ENCODE measurements around the gene CRYL1. TPM values are rescaled to one million over a fixed set of nuclear protein-coding genes. Genes with fewer than 3 reads are reported as not detected.

The CRYL1 gene
- total and polyA plus RNA-seq, 2 of the 4 experiments (the other 2 are of a cell fraction), result 11.7 to 16.4 TPM

DNA sequence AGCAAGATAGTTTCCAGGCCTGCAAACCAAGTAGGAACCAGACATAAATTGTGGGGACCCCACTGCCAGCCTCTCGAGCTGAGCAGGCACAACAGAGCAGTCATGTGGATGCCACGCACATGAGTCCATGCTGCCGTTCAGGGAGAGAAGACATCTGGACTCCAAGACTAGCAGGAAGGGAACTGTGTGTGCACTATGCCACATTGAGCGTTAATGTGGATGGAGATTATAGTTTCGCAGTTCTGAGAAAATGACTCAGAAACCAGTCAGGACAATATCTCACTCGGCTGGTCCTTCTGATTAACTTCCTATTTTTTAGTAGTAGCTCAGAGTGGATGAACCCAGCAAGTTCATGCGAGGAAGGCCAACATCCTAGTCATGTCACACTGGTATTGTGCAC is 124.9 kb downstream of the CRYL1 start:
- no peak overlapping the region for H2AFZ ChIP-seq (replicated peaks; ENCODE audit: low read length, poor library complexity)
- peaks cover 7% of the 10 kb centered on the region; the same call in 1 of the 2 replicates for H3K27me3 ChIP-seq (ENCODE audit: control insufficient read depth, insufficient read depth, low read length)
- H3K4ac ChIP-seq (ENCODE audit: low read depth, low read length), result no peak overlapping the region
- H2BK20ac ChIP-seq (ENCODE audit: low read depth, low read length), result no peak overlapping the region
- TF ChIP-seq, protein P1, sequence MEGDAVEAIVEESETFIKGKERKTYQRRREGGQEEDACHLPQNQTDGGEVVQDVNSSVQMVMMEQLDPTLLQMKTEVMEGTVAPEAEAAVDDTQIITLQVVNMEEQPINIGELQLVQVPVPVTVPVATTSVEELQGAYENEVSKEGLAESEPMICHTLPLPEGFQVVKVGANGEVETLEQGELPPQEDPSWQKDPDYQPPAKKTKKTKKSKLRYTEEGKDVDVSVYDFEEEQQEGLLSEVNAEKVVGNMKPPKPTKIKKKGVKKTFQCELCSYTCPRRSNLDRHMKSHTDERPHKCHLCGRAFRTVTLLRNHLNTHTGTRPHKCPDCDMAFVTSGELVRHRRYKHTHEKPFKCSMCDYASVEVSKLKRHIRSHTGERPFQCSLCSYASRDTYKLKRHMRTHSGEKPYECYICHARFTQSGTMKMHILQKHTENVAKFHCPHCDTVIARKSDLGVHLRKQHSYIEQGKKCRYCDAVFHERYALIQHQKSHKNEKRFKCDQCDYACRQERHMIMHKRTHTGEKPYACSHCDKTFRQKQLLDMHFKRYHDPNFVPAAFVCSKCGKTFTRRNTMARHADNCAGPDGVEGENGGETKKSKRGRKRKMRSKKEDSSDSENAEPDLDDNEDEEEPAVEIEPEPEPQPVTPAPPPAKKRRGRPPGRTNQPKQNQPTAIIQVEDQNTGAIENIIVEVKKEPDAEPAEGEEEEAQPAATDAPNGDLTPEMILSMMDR (conservative IDR thresholded peaks at IDR 0.05; ENCODE audit: low read depth, low read length), result no peak
- TF ChIP-seq RCOR1 (IDR thresholded peaks at IDR 0.05; ENCODE audit: insufficient replicate concordance, low read length) (no peak), RAD21 (IDR thresholded peaks at IDR 0.05; ENCODE audit: low read length) (no peak), FOS (IDR thresholded peaks at IDR 0.05; ENCODE audit: low read depth, low read length) (no peak), NFE2L2 (IDR thresholded peaks at IDR 0.05; ENCODE audit: low read depth, low read length) (no peak), MAFK (IDR thresholded peaks at IDR 0.05; ENCODE audit: low read depth, low read length) (no peak), SMC3 (IDR thresholded peaks at IDR 0.05; ENCODE audit: low read depth, low read length) (no peak)
- TF ChIP-seq, protein P2, sequence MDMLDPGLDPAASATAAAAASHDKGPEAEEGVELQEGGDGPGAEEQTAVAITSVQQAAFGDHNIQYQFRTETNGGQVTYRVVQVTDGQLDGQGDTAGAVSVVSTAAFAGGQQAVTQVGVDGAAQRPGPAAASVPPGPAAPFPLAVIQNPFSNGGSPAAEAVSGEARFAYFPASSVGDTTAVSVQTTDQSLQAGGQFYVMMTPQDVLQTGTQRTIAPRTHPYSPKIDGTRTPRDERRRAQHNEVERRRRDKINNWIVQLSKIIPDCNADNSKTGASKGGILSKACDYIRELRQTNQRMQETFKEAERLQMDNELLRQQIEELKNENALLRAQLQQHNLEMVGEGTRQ (IDR thresholded peaks at IDR 0.05; ENCODE audit: low read depth, low read length), result no peak
- no peaks in the 10 kb centered on the region; the same call in 1 of the 2 replicates for H3K9me1 ChIP-seq (ENCODE audit: insufficient read depth, low read length)
- BruUV-seq (replicated peaks), result no TSS peak
- H3K9ac ChIP-seq (ENCODE audit: low read depth, low read length), result no peak overlapping the region
- H4K8ac ChIP-seq (ENCODE audit: low read depth in 2 of 2, low read length in 2 of 2), result no peak overlapping the region
- ChIA-PET CTCF (no interaction called here), POLR2A (ENCODE audit: unreplicated experiment) (no interaction called here)
- no peaks in the 10 kb centered on the region for H4K20me1 ChIP-seq (ENCODE audit: insufficient read depth, low read length)
- no peak overlapping the region for H2AK5ac ChIP-seq (ENCODE audit: low read depth, low read length)
- H3K18ac ChIP-seq (ENCODE audit: low read depth, low read length), result no peak overlapping the region
- H2BK5ac ChIP-seq (ENCODE audit: low read depth, low read length, poor library complexity, severe bottlenecking), result no peak overlapping the region
- no peaks in the 10 kb centered on the region for H3K79me1 ChIP-seq (ENCODE audit: low read depth in 1 of 2, low read length in 2 of 2)
- peak; percentile 44; the same call in 1 of the 2 replicates for ATAC-seq (ENCODE audit: low read depth)
- in situ Hi-C loops (cut with MboI; ENCODE audit: low sequenced_read_pairs), result no loop called here
- WGBS, 2 experiments (ENCODE audit: extremely low coverage in 2 of 2, insufficient read length in 1 of 2), result 20% methylated on average over 3 of the region's 7 CpGs; no CpG with 5 or more reads in 1 of the 2 experiments
- intact Hi-C loops (cut with micrococcal nuclease), result no loop called here
- H2BK15ac ChIP-seq (ENCODE audit: low read depth, low read length), result no peak overlapping the region
- no peak overlapping the region for H2AK9ac ChIP-seq (replicated peaks; ENCODE audit: low read depth, low read length, poor library complexity)
- H3K36me3 ChIP-seq (ENCODE audit: control insufficient read depth, insufficient read depth, low read length), result no peaks in the 10 kb centered on the region
- no peak overlapping the region for H3K27ac ChIP-seq (ENCODE audit: insufficient read depth, low read length)
- no peak overlapping the region for H2BK120ac ChIP-seq (ENCODE audit: low read depth, low read length)
- no peak overlapping the region for H3K23ac ChIP-seq (ENCODE audit: low read depth, low read length)
- H3K14ac ChIP-seq (replicated peaks; ENCODE audit: low read depth, low read length), result no peak overlapping the region
- no peaks in the 10 kb centered on the region for H3K9me3 ChIP-seq (ENCODE audit: control insufficient read depth, insufficient read depth, low read length)
- DNase-seq, result peak; percentile 63
- no peak overlapping the region for H4K5ac ChIP-seq (ENCODE audit: low read depth, low read length)
- H3K4me3 ChIP-seq (ENCODE audit: insufficient read depth, low read depth, low read length), result no peak overlapping the region
- dilution Hi-C loops (cut with HindIII; ENCODE audit: low sequenced_read_pairs, unreplicated experiment), result no loop called here
- H4K91ac ChIP-seq (ENCODE audit: insufficient read depth, low read depth, low read length), result no peak overlapping the region
- no peak overlapping the region for H3K56ac ChIP-seq (ENCODE audit: extremely low read depth, insufficient read depth, low read length)
- peaks cover 3% of the 10 kb centered on the region; the same call in 1 of the 2 replicates for H3K4me1 ChIP-seq (ENCODE audit: control insufficient read depth, insufficient read depth, low read length)
- no peak overlapping the region for H3K4me2 ChIP-seq (ENCODE audit: low read depth, low read length)
